Activated T-helper 9 cell treated with anti-CD3 and anti-CD28 coated beads, Interleukin-2, amount 50 U/mL, for 16 hours (primary cell): ENCODE results near the gene GFRAL.
"Not testable (repeated sequence)": the region's sequence is repeated elsewhere in the genome, so short reads cannot be mapped to it uniquely, and the experiment has no call there.

ENCODE experiments used
- DNase-seq: peaks from one replicate; pipeline ENCODE4 v3.0.0-alpha.2; 2020; ENCODE audit warnings: low read depth

GFRAL gene

GRCh38 chr6:55327169-55327568, at the start of gene GFRAL:
Gene GFRAL, plus strand, starts transcription at chr6:55327469. Its CDS starts 86 bp downstream, at chr6:55327555.
- DNase-seq, result no peak

DNA sequence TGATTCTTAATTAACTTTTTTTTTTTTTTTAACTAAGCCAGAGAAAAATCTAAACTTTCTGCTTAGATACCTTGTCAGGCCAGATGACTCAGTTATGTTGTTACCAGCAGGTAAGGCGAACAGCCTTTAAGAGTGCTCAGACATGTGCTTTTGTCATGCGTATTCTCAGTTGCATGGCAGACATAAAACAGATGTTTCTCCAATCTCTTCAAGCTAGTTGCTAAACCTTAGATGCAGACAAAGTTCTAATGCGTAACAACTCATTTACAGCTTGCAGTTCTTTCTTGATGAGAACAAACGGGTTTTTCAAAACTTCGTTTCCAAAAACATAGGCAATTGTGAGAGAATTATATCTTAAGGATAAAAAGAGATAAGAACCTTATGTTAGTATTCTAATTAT, 49.6 kb upstream of the GFRAL start:
- DNase-seq, result no peak

- no peak for DNase-seq
Observed at GRCh38 chr6:55281215-55281614, 46.1 kb upstream of the GFRAL start.

DNA sequence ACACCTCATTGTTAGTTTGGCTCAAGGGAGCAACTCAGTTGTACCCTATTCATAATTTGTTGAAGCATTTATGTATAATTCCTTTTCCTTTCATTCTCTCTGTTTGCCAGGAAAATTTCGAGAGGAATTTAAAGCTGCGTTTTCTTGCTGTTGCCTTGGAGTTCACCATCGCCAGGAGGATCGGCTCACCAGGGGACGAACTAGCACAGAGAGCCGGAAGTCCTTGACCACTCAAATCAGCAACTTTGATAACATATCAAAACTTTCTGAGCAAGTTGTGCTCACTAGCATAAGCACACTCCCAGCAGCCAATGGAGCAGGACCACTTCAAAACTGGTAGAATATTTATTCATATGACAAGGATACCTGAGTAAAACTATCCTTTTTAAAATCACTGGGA, 45.2 kb upstream of the GFRAL start:
- no peak for DNase-seq

- DNase-seq, result no peak
Observed at GRCh38 chr6:55286824-55287223, 40.4 kb upstream of the GFRAL start.

DNA sequence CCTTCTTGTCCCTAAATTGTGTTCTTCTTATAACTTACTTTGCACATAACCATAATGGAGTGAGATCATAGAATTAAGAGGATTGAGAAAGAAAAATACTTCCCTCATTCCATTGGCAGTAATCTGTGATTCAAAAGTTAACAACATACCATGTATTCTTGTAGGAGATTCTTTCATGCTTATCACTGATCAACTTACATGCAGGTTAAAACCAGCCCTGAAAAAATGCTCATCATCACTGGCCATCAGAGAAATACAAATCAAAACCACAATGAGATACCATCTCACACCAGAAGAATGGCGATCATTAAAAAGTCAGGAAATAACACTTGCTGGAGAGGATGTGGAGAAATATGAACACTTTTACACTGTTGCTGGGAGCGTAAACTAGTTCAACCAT, 36.5 kb upstream of the GFRAL start:
- DNase-seq, result no peak

DNA sequence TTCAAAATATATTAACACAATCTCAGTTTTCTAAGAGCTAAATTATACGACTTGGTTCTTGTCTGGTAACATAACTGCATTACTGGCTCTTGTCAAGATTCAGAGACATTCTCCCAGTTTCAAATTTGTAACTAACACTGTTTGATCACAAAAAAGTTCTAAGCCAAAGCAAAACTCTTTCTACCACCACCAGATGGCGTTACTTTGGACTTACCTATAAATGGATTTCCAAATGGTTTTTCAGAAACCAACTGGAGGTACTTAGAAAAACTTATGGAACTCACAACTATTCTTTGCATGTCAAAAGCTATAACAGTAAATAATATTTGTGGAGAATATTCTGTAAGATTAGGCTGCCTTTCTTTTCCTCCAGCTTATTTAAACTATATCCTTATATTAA, 34.2 kb upstream of the GFRAL start:
- no peak for DNase-seq

DNA sequence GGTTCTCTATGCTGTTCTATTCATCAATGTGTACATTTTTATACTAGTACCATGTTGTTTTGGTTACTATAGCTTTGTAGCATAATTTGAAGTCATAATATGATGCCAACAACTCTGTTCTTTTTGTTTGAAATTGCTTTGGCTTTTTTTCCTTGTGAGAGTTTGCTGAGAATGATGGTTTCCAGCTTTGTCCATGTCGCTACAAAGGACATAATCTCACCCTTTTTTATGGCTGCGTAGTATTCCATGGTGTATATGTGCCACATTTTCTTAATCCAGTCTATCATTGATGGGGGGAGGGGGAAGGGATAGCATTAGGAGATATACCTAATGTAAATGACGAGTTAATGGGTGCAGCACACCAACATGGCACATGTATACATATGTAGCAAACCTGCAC, 30.1 kb upstream of the GFRAL start:
- not testable (repeated sequence) for DNase-seq

- DNase-seq, result no peak
Observed at GRCh38 chr6:55299286-55299985, 27.8 kb upstream of the GFRAL start.

GRCh38 chr6:55304747-55305146, 22.5 kb upstream of the GFRAL start:
- no peak for DNase-seq

GRCh38 chr6:55319961-55320695, 7.1 kb upstream of the GFRAL start:
- no peak for DNase-seq

- no peak for DNase-seq
Observed at GRCh38 chr6:55320696-55321086, 6.6 kb upstream of the GFRAL start.

DNA sequence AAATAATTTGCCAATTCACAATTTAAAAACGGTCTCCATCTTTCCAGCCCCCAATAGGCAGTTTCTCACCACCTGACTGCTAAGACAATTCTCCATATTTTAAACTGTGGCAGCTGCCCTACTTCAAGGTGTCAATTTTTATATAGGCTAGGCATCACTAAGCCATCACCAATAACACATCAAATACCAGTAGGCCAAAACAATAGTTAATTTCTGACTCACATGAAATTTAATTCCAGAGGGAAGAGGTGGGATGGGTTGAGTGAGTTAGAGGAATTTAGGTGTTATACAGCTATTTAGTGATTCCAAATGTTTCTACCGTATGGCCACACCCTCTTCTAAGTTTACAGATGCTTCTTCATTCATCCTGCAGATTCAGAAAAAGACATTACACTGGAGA, 49.9 kb downstream of the GFRAL start:
- DNase-seq, result no peak

- no peak for DNase-seq
Observed at GRCh38 chr6:55379471-55379870, 52.2 kb downstream of the GFRAL start.

DNA sequence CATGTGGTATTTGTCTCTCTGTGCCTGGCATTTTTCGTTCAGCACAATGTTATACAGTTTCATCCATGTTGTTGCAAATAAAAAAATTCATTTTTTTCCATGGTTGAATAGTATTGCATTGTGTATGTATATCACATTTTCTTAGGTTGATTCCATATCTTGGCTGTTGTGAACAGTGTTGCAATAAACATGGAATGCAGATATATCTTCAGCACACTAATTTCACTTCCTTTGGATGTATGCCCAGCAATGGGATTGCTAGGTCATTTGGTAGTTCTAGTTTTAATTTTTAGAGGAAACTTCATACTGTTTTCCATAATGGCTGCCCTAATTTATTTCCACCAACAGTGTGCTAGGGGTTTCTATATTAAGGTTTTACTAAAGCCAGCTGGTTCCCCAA, 52.6 kb downstream of the GFRAL start:
- DNase-seq, result no peak

DNA sequence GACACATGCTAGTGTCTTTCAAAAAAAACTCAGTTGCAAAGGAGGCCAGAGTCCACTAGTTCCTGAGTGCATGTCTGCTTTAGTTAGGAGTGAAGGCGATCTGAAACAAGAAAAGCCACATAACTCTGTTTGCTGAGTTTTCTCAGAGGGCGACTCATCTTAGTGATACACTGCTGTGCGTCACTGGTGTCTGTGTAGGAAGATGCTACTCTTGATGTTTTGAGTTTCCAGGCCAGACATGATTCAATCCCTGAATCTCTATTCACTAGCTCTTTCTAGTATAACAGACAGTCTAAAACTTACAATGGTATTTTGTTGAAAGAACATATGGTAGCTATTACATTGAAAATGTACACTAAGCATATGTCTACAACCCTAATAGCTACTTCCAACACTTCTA, 60.9 kb downstream of the GFRAL start:
- no peak for DNase-seq

- DNase-seq, result no peak
Observed at GRCh38 chr6:55395871-55396270, 68.6 kb downstream of the GFRAL start.

DNA sequence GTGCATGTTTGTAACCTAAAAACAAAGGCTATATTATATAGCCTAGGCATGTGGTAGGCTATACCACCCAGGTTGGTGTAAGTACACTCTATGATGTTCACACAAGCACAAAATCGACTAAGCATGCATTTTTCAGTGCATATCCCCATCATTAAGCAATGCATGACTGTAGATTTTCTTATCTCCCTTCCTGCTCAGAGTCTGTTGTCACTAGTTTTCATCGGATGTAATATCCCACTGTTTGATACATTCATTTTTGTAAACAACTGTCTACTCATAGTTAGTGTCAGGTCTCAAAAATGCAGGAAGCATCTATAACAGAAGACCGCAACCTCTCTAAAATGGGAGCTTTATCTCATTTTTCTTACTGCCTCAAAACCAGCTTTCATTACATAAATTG, 70.7 kb downstream of the GFRAL start:
- no peak for DNase-seq

GRCh38 chr6:55399351-55399750, 72.1 kb downstream of the GFRAL start:
- no peak for DNase-seq

DNA sequence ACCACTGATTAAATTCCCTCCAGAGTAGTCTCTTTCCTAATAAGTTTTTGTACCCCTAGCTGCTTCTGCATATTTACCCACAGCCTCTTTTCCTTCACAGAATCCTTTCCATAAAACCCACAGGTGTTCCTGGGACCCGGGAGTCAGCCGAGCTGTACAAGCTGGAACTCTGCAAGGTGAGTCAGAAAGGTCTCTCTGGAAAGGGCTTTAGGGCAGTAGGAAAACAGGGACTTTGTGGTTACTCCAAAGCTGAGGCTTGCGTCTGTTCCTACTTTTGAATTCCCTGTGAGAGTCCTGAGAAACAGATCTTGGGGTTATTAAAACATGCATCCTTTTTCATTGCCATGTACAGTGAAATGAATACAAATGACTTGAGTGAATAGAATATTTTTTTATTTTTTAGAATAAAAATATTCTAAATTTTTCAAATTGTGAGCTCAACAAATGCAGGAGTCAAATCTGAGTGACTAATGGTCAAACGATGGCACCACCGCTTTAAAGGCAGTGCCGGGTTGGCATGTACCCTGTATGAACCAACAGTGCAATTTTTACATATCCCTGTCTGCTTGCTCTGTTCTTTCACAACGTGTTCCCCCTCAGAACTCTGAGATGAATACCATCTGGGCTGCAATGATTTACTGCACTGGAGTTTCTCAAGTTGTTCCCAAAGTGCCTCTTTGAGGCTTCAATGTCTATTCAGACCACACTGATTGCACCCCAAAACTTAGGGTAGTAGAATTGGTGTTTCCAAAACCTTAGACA, 78.4 kb downstream of the GFRAL start:
- no peak for DNase-seq

GRCh38 chr6:55410674-55411073, 83.4 kb downstream of the GFRAL start:
- no peak for DNase-seq

- no peak for DNase-seq
Observed at GRCh38 chr6:55423933-55424332, 96.7 kb downstream of the GFRAL start.
